Kidney epithelial cell (primary cell): ENCODE measurements around the gene DCBLD1. TPM values are rescaled to one million over a fixed set of nuclear protein-coding genes. Genes with fewer than 3 reads are reported as not detected.
"Not testable (repeated sequence)": the region's sequence is repeated elsewhere in the genome, so short reads cannot be mapped to it uniquely, and the experiment has no call there.

Source experiments
- DNase-seq: peaks from one replicate; pipeline ENCODE4 v3.0.0-alpha.2; 2010; ENCODE audit warnings: low read depth
- H3K27me3 ChIP-seq: 2 replicates; pipeline ENCODE4 v1.6.0; 2011; ENCODE audit warnings: low read length; ENCODE audit not compliant: control insufficient read depth, insufficient read depth
- H3K36me3 ChIP-seq: 2 replicates; pipeline ENCODE4 v1.5.1; 2011; ENCODE audit warnings: low read length; ENCODE audit not compliant: control insufficient read depth, insufficient read depth
- H3K4me3 ChIP-seq: 2 replicates; pipeline ENCODE4 v1.5.1; 2011; ENCODE audit warnings: low read depth, mild to moderate bottlenecking, control low read depth, low read length
- total RNA-seq: library from RNA; depleted of rRNA; stranded (reverse); fragments of >200 nt; gene quantifications from 2 replicates; pipeline ENCODE4 v1.2.3, GENCODE V29; 2015
- TF ChIP-seq, protein P1 (sequence below): IDR thresholded peaks from 2 replicates; pipeline ENCODE4 v1.5.1; 2011; ENCODE audit warnings: mild to moderate bottlenecking, moderate library complexity, low read length, control low read depth, inconsistent platforms; ENCODE audit not compliant: insufficient read depth, poor library complexity, severe bottlenecking

DCBLD1 gene
- 10.6 and 13.9 TPM in 2 replicates for total RNA-seq

DNA sequence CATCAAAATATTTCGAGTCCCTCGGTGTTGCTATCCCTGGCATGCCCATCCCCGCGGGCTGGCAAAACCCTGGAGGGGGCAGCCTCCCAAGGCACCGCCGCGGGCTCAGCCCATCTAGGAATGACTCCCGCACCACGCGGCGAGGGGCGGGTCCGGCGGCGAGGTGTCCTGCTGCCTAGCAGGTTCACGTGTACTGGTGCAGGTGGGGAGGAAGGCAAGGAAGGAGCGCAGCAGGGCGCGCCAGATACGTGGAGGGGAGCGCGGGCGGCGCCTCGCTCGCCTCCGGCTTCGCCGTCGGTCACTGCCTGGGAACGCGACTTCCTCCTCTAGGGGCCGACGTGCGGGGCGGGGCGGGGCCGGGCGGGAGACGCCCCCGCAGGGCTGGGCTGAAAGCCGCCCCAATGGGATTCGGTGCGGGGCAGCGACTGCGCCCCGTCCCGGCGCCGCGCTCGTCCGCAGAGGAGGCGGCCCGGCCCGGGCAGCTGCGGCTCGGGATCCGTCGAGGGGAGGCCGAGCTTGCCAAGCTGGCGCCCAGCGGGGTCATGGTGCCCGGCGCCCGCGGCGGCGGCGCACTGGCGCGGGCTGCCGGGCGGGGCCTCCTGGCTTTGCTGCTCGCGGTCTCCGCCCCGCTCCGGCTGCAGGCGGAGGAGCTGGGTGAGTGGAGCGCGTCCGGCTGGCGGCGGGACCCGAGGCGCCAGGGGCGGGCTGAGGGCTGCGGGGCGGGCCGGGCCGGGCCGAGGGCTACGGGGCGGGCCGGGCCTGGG is at the start of gene DCBLD1:
TSS of gene DCBLD1 (plus strand) at position 435 of the 764 bp plus-strand sequence. CDS start at position 543, 108 bp downstream.
- DNase-seq = no peak
- H3K4me3 ChIP-seq = peak within 1 kb of the TSS; percentile 93
- no peaks in the 10 kb centered on the region for H3K36me3 ChIP-seq
- no peaks in the 10 kb centered on the region for H3K27me3 ChIP-seq
- TF ChIP-seq, protein P1, sequence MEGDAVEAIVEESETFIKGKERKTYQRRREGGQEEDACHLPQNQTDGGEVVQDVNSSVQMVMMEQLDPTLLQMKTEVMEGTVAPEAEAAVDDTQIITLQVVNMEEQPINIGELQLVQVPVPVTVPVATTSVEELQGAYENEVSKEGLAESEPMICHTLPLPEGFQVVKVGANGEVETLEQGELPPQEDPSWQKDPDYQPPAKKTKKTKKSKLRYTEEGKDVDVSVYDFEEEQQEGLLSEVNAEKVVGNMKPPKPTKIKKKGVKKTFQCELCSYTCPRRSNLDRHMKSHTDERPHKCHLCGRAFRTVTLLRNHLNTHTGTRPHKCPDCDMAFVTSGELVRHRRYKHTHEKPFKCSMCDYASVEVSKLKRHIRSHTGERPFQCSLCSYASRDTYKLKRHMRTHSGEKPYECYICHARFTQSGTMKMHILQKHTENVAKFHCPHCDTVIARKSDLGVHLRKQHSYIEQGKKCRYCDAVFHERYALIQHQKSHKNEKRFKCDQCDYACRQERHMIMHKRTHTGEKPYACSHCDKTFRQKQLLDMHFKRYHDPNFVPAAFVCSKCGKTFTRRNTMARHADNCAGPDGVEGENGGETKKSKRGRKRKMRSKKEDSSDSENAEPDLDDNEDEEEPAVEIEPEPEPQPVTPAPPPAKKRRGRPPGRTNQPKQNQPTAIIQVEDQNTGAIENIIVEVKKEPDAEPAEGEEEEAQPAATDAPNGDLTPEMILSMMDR = no peak

DNA sequence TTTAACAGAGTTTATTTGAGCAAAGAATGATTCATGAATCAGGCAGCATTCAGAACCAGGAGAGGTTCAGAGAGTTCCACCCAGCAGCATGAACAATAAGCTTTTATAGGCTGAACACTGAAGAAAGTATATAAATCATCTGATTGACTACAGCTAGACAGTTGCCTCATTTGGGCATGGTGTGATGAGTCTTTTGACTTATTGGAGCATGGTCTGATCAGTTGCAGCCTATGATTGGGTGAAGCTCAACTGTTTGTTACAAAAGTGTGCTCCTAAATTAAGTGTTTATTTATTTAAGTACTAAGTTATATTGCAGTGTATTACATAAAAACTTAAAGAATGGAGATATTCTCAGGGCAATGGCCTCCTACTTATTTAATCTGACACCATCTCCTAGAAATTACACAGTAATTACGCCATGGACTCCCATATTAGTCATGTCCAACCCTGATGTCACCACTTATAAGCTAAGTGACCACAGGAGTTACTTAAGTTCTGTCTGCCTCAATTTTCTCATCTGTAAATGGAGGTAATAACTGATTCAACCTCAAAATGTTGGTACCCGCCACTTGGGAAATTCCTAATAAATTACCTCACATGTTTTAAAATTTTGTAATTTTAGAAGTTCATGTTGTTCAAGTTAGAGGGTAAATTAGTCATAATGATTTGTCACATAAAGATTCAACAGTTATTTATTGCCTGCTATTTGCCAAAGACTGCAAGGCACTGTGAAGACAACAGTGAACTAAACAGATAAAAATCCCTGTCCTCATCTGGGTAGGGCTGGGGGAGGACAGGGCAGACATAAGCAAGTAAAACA is 41.6 kb upstream of the DCBLD1 start:
- H3K27me3 ChIP-seq = no peaks in the 10 kb centered on the region
- TF ChIP-seq, protein P1 = no peak
- H3K36me3 ChIP-seq = no peaks in the 10 kb centered on the region
- no peak overlapping the region for H3K4me3 ChIP-seq
- peak; percentile 49 for DNase-seq

DNA sequence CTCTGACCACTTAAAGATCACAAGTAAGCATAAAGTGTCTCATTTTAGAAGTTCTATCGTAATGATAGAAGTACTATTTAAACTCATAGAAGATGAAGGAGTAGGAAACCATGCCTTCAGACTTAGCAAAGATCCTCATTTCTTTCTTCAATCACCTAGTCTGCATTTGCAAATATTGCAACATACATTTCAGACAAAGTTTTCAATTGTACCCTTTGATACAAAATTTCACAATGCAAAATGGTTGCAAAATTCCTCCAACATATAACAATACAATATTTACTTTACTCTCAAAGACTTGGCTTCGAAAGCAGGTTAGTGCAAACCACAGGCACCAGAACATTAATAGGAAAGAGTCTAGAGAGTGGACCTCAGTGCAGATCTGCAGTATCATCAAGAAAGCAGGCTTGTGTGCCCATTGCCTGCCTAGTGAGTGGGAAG is 40.6 kb upstream of the DCBLD1 start:
- H3K27me3 ChIP-seq = no peaks in the 10 kb centered on the region
- no peak for DNase-seq
- H3K4me3 ChIP-seq = no peak overlapping the region
- H3K36me3 ChIP-seq = no peaks in the 10 kb centered on the region
- TF ChIP-seq, protein P1 = no peak

DNA sequence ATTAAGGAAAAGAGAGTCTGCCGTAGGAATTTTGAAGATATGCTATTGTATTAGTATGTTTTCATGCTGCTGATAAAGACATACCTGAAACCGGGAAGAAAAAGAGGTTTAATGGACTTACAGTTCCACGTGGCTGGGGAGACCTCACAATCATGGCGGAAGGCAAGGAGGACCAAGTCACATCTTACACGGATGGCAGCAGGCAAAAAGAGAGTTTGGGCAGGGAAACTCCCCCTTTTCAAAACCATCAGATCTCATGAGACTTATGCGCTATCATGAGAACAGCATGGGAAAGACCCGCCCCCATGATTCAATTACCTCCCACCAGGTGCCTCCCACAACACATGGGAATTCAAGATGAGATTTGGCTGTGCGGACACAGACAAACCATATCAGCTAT is 40.2 kb upstream of the DCBLD1 start:
- not testable (repeated sequence) for H3K36me3 ChIP-seq, H3K27me3 ChIP-seq, DNase-seq, H3K4me3 ChIP-seq

DNA sequence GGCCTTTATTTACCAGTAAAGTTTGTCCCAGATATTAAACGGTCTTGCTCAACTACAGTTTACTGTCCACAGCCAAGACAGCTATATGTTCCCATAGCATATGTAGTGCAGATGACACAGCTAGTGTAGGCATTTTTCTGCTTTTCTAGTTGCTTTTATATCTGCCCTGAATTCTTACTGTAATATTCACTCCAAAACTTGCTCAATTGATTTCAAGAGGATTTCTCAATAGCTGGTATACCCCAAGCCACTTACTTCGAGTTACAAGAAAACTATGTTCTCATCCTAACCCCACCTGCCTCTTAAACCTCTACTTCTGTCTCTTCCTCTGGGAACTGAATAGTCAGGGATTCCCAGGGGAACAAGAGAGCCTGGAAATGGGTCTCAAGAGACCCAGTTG is 37.9 kb upstream of the DCBLD1 start:
- H3K36me3 ChIP-seq = no peaks in the 10 kb centered on the region
- no peak overlapping the region for H3K4me3 ChIP-seq
- TF ChIP-seq, protein P1 = no peak
- DNase-seq = no peak
- no peaks in the 10 kb centered on the region for H3K27me3 ChIP-seq

DNA sequence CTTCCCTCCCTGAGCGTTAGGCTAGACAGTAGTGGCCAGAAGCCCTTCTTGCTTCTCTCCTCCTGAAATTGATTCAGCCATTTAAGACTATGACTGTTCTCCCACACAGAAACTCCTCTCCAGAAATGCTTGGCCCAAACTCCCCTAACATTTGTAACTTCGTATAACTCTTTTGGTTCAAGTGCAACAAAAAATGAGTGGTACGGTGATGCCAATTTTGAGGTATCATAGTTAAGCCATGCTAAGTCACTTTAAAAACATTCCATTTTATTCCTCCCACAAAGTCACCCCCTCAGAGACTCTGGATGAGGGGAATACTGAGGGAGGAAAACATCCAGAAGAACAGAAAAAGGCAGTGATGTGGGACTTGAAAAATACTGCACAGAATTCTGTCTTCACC is 35.6 kb upstream of the DCBLD1 start:
- Histone ChIP-seq H3K36me3 (no peaks in the 10 kb centered on the region), H3K27me3 (no peaks in the 10 kb centered on the region), H3K4me3 (no peak overlapping the region)
- no peak for DNase-seq
- TF ChIP-seq, protein P1 = no peak
